ENCODE results near the gene DNAJB8. TPM values are rescaled to one million over a fixed set of nuclear protein-coding genes. Genes with fewer than 3 reads are reported as not detected.

DNAJB8 gene
- total and polyA plus RNA-seq, 9 donors: not detected

DNA sequence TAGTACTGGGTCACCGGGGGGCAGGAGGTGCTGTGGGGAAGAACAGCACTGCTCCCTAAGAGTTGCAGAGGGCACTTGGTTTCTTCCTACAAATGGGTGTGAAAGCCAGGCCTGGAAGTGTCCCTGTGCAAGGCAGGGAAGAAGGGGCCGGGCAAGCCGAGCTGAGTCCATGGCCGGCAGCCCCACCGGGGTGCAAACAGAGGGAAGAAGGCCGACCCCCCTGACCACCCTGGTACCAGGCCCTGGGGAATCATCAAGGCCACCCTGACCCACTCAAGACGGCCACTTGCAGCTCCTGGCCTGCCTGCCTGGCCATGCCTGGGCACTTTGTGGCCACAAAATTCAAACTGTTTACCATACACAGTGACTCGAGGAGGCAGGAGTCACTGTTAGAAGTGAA, 8.7 kb upstream of the DNAJB8 start:
- no peaks in the 10 kb centered on the region for H3K4me1 ChIP-seq (ENCODE audit: control insufficient read depth, insufficient read depth, low read length)
- no peaks in the 10 kb centered on the region for H3K9me3 ChIP-seq (replicated peaks; ENCODE audit: control insufficient read depth, low read depth, low read length)
- no peak for DNase-seq
- H3K27me3 ChIP-seq (ENCODE audit: control insufficient read depth, insufficient read depth, low read length): peaks cover 76% of the 10 kb centered on the region
- H3K27ac ChIP-seq (ENCODE audit: low read length): no peak overlapping the region
- H3K36me3 ChIP-seq (ENCODE audit: control insufficient read depth, insufficient read depth, low read length): no peaks in the 10 kb centered on the region
- no peak overlapping the region for H3K4me3 ChIP-seq (ENCODE audit: low read length)
- 43% methylated on average over 6 of the region's 8 CpGs for WGBS (ENCODE audit: insufficient coverage)

DNA sequence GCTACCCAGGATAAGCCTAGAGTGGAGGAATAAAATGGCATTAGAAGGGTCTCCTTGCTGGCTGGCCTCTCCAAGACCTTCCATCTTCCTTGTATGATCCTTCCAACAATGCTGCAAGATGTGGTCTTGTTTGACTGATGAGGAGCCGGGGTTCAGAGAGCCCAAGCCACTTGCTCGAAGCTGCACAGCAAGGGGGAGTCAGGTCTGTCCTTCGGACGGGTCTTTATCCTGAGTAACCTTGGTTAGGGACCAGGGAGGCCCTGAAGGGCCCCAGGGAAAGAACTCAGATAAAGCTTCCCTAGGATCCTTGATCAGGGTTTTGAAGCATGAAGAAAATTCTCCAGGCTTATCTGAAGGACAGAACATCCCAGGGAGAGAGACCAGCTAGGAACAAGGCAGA, 7.0 kb upstream of the DNAJB8 start:
- Histone ChIP-seq H3K4me3 (ENCODE audit: low read length) (no peak overlapping the region), H3K27ac (ENCODE audit: low read length) (no peak overlapping the region), H3K36me3 (ENCODE audit: control insufficient read depth, insufficient read depth, low read length) (no peaks in the 10 kb centered on the region), H3K9me3 (replicated peaks; ENCODE audit: control insufficient read depth, low read depth, low read length) (no peaks in the 10 kb centered on the region), H3K4me1 (ENCODE audit: control insufficient read depth, insufficient read depth, low read length) (no peaks in the 10 kb centered on the region), H3K27me3 (ENCODE audit: control insufficient read depth, insufficient read depth, low read length) (peaks cover 67% of the 10 kb centered on the region)
- WGBS (ENCODE audit: insufficient coverage): 69% methylated on average over 3 of the region's 4 CpGs
- no peak for DNase-seq

DNA sequence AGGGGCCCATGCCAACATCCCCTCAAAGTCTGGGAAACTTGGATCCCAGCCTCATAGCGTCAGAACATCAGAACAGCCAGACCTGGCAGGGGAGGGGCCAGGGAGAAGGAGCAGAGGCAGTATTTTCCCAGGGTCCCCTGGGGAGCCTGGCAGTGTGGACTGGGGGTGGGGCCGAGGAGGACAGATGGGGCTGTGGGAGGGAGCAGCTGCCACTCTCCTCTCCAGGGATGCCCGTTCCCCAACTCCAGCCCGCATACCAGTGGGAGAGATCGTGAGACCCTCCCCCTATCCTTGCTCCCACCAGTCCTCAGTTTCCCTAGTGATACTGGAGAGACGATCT, 6.5 kb upstream of the DNAJB8 start:
- Histone ChIP-seq H3K4me1 (ENCODE audit: control insufficient read depth, insufficient read depth, low read length) (no peaks in the 10 kb centered on the region), H3K4me3 (ENCODE audit: low read length) (no peak overlapping the region), H3K27me3 (ENCODE audit: control insufficient read depth, insufficient read depth, low read length) (peaks cover 71% of the 10 kb centered on the region), H3K36me3 (ENCODE audit: control insufficient read depth, insufficient read depth, low read length) (no peaks in the 10 kb centered on the region), H3K27ac (ENCODE audit: low read length) (no peak overlapping the region), H3K9me3 (replicated peaks; ENCODE audit: control insufficient read depth, low read depth, low read length) (no peaks in the 10 kb centered on the region)
- 20% methylated on average over 1 of the region's 6 CpGs for WGBS (ENCODE audit: insufficient coverage)
- no peak for DNase-seq

DNA sequence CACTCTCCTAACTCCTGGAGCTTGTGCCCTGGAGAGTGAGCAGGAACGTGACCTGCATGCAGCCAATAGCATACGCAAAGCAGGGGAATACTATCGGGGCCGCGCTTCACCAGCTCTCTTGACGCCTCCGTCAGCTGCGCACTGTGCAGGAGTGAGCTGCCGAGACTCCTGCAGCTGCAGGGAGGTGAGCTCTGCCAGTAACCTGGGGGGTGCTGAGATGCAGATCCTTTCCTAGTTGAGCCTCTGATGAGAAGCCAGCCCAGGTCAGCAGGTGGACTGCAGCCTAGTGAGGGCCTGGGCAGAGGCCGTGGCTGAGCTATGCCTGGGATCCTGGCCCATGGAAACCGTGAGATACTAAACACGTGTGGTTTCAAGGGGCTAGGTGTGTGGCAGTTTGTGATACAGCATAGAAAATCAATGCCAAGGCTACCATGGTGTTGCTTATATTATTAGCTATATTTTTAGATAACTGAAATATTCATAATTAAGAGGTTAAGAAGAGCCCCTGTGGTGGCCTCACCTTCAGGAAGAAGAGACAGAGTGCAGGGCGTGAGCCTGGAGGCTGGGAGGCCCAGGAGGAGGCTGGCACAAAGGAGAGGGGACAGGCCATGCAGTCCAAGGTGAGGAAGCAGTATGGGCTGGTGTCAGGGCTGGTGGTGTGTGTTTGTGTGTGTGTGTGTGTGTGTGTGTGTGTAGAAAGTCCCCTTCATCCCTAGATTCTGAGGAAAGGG, 5.9 kb upstream of the DNAJB8 start:
- Histone ChIP-seq H3K36me3 (ENCODE audit: control insufficient read depth, insufficient read depth, low read length) (no peaks in the 10 kb centered on the region), H3K27ac (ENCODE audit: low read length) (no peak overlapping the region), H3K9me3 (replicated peaks; ENCODE audit: control insufficient read depth, low read depth, low read length) (no peaks in the 10 kb centered on the region), H3K4me3 (ENCODE audit: low read length) (no peak overlapping the region), H3K27me3 (ENCODE audit: control insufficient read depth, insufficient read depth, low read length) (peaks cover 68% of the 10 kb centered on the region), H3K4me1 (ENCODE audit: control insufficient read depth, insufficient read depth, low read length) (no peaks in the 10 kb centered on the region)
- 67% methylated on average over 10 of the region's 13 CpGs for WGBS (ENCODE audit: insufficient coverage)
- DNase-seq: no peak

DNA sequence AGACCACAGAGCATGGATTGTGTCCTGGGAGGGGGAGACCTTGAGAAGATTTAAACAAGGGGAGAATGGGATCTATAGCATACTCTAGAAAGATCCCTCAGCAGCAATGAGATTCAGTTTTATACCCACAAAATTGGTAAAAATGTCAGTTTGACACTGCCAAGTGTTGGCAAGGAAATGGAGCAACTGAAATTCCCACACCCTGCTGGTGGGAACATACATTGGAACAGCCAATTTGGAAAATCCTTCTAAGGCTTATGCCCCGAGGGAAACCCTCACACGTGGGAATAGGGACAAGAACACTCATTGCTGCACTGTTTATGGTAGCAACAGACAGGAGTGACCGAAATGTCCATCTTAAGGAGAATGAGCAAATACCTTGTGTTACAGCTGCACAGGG, 5.0 kb upstream of the DNAJB8 start:
- Histone ChIP-seq H3K4me3 (ENCODE audit: low read length) (no peak overlapping the region), H3K36me3 (ENCODE audit: control insufficient read depth, insufficient read depth, low read length) (no peaks in the 10 kb centered on the region), H3K27me3 (ENCODE audit: control insufficient read depth, insufficient read depth, low read length) (peaks cover 61% of the 10 kb centered on the region), H3K4me1 (ENCODE audit: control insufficient read depth, insufficient read depth, low read length) (no peaks in the 10 kb centered on the region), H3K27ac (ENCODE audit: low read length) (no peak overlapping the region), H3K9me3 (replicated peaks; ENCODE audit: control insufficient read depth, low read depth, low read length) (no peaks in the 10 kb centered on the region)
- no peak for DNase-seq
- WGBS (ENCODE audit: insufficient coverage): 81% methylated on average over 3 of the region's 3 CpGs

DNA sequence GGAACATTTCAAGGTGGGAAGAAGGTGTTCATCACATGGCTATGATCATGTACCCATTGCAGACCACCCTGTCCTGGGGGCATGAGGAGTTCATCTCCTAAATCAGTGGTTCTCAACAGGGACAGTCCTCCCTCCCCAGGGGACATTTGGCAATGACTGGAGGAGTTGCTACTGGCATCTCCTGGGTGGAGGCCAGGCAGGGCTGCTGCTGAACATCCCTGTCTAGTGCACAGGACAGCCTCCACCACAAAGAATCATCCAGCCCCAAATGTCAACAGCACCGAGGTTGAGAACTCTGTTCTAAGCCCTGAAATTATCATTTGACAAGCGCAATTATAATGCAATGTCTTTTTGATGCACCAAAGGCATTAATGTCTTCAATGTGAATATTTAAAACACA, 4.4 kb upstream of the DNAJB8 start:
- no peak overlapping the region for H3K4me3 ChIP-seq (ENCODE audit: low read length)
- no peak for DNase-seq
- no peaks in the 10 kb centered on the region for H3K4me1 ChIP-seq (ENCODE audit: control insufficient read depth, insufficient read depth, low read length)
- no peak overlapping the region for H3K27ac ChIP-seq (ENCODE audit: low read length)
- WGBS (ENCODE audit: insufficient coverage): no CpG with 5 or more reads among the region's 2 CpGs
- H3K9me3 ChIP-seq (replicated peaks; ENCODE audit: control insufficient read depth, low read depth, low read length): no peaks in the 10 kb centered on the region
- no peaks in the 10 kb centered on the region for H3K36me3 ChIP-seq (ENCODE audit: control insufficient read depth, insufficient read depth, low read length)
- peaks cover 60% of the 10 kb centered on the region for H3K27me3 ChIP-seq (ENCODE audit: control insufficient read depth, insufficient read depth, low read length)

DNA sequence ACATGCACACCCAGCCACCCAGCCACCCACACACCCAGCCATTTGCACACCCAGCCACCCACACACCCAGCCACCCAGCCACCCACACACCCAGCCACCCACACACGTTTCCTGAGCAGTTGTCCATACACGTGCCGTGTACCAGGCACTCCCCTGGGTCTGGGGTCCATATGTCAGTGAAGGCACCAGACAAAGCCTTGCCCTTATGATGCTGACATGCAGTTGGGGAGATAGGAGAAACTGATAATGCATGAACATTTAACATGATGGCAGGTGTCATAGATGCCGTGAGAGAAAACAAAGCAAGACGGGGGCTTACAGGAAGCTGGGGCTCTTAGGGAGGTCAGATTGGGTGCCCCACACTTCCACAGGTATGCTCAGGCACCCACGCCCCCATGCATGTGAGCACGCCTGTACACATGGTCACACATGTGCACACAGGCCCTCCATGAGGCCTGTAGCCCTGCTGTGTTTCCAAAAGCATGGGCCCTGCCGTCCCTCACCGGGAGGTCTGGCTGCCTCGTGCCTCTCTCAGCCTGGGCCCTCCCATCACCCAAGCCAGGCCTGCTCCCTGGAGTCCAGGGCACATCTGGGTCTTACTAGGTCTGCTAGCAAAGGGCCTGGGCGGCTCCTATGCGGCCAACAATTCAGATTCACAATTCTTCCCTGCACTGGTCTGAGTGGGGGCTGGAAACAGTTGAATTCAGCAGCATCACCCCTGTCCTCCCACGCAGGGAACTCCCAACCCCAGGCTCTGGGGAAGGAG, 3.6 kb upstream of the DNAJB8 start:
- Histone ChIP-seq H3K4me3 (ENCODE audit: low read length) (no peak overlapping the region), H3K4me1 (ENCODE audit: control insufficient read depth, insufficient read depth, low read length) (no peaks in the 10 kb centered on the region), H3K36me3 (ENCODE audit: control insufficient read depth, insufficient read depth, low read length) (no peaks in the 10 kb centered on the region), H3K9me3 (replicated peaks; ENCODE audit: control insufficient read depth, low read depth, low read length) (no peaks in the 10 kb centered on the region), H3K27ac (ENCODE audit: low read length) (no peak overlapping the region), H3K27me3 (ENCODE audit: control insufficient read depth, insufficient read depth, low read length) (peaks cover 61% of the 10 kb centered on the region)
- DNase-seq: no peak
- WGBS (ENCODE audit: insufficient coverage): 54% methylated on average over 8 of the region's 13 CpGs

DNA sequence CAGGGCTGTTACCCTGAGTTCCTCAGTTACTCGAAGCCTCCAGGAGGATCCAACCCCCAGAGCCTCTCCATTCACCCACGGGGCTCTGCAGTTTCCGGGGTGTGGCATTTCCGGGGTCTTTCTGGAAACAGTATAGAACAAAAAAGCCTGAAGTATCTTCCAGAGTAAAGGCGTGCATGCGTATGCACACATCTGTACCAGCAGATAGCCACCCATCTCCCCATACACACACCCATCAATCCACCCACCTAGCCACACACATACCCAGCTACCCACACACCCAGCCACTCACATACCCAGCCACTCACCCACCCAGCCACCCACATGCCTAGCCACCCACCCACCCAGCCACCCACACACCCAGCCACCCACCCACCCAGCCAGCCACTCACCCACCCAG, 2.9 kb upstream of the DNAJB8 start:
- peaks cover 61% of the 10 kb centered on the region for H3K27me3 ChIP-seq (ENCODE audit: control insufficient read depth, insufficient read depth, low read length)
- no peak overlapping the region for H3K4me3 ChIP-seq (ENCODE audit: low read length)

DNA sequence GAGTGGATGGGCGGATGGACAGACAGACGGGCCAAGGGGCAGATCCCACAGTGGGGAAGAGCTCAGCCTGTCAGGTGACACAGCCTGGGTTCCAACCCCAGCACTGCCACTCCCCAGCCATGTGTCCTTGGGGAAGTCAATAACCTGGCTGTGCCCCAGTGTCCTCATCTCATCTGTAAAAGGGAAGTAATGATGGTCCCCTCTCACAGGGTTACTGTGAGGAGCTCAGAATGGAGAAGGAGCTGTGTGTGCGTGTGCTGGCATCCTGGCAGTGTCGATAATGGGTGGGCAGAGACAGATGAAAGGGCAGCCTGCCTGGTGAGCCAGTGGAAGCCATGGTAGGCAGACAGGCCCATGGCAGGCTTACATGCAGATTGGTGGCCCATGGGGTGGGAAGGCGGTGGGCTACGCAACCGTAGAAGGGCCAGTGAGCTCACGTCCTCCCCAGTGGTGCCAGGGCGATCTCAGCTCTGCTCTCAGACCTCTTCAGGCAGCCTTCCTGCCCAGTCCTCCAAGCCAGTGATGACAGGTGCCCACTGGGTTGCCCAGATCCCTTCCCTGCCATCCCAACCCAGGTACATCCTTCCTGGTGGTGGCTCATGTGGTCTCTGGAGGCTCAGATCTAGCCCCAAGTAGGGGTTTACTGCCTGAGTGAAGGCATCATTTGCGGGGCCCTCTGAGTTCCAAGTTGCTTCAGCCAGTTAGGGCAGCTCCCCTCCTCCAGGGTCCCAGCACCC, 2.3 kb upstream of the DNAJB8 start:
- no peak for DNase-seq
- Histone ChIP-seq H3K27me3 (ENCODE audit: control insufficient read depth, insufficient read depth, low read length) (peaks cover 57% of the 10 kb centered on the region), H3K9me3 (replicated peaks; ENCODE audit: control insufficient read depth, low read depth, low read length) (no peaks in the 10 kb centered on the region)

More for the DNA sequence above, 2.9 kb upstream of the DNAJB8 start:
- 71% methylated on average over 6 of the region's 6 CpGs for WGBS (ENCODE audit: insufficient coverage)
- Histone ChIP-seq H3K27ac (ENCODE audit: low read length) (no peak overlapping the region), H3K36me3 (ENCODE audit: control insufficient read depth, insufficient read depth, low read length) (no peaks in the 10 kb centered on the region), H3K9me3 (replicated peaks; ENCODE audit: control insufficient read depth, low read depth, low read length) (no peaks in the 10 kb centered on the region), H3K4me1 (ENCODE audit: control insufficient read depth, insufficient read depth, low read length) (no peaks in the 10 kb centered on the region)
- no peak for DNase-seq

DNA sequence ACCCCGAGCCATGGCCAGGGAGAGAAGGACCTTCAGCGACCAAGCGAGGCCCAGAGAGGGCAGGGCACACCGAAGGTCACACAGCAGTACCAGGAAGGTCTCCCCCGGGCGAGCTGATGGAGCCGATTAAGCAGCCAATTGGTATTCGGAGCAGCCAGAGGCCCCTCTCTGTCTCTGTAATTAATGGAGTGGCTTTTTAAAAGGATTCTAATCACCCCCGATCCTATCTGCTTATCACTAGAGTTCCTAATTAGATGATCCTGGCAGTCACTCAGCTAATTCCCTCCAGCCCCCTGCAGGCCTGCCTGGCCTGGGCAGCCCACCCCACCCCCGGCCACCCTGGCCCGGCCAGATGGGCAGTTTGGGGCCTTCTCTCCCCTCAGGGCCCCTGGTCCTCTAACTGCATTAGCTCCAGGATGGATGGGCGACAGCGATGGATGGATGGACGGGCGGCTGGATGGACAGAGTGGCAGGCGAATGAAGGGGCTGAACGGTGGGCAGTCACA, 1.6 kb upstream of the DNAJB8 start:
- DNase-seq: no peak
- Histone ChIP-seq H3K4me1 (ENCODE audit: control insufficient read depth, insufficient read depth, low read length) (no peaks in the 10 kb centered on the region), H3K4me3 (ENCODE audit: low read length) (no peak overlapping the region), H3K27me3 (ENCODE audit: control insufficient read depth, insufficient read depth, low read length) (peaks cover 55% of the 10 kb centered on the region), H3K27ac (ENCODE audit: low read length) (no peak overlapping the region), H3K36me3 (ENCODE audit: control insufficient read depth, insufficient read depth, low read length) (no peaks in the 10 kb centered on the region), H3K9me3 (replicated peaks; ENCODE audit: control insufficient read depth, low read depth, low read length) (no peaks in the 10 kb centered on the region)
- 71% methylated on average over 13 of the region's 17 CpGs for WGBS (ENCODE audit: insufficient coverage)

More for the DNA sequence above, 2.3 kb upstream of the DNAJB8 start:
- no peak overlapping the region for H3K27ac ChIP-seq (ENCODE audit: low read length)
- H3K4me1 ChIP-seq (ENCODE audit: control insufficient read depth, insufficient read depth, low read length): no peaks in the 10 kb centered on the region
- WGBS (ENCODE audit: insufficient coverage): 82% methylated on average over 8 of the region's 10 CpGs
- no peak overlapping the region for H3K4me3 ChIP-seq (ENCODE audit: low read length)
- H3K36me3 ChIP-seq (ENCODE audit: control insufficient read depth, insufficient read depth, low read length): no peaks in the 10 kb centered on the region
